DND-41 (cell line): ENCODE measurements around the gene RUNX3.

ENCODE experiments used
- CTCF ChIP-seq: IDR thresholded peaks from 2 replicates; pipeline ENCODE4 v1.5.1; 2012; ENCODE audit warnings: borderline replicate concordance, low read length, moderate library complexity, mild to moderate bottlenecking; ENCODE audit not compliant: poor library complexity, severe bottlenecking; ENCODE audit errors: extremely low read depth
- EZH2 ChIP-seq: IDR thresholded peaks from 3 replicates; pipeline ENCODE4 v1.6.1; 2012; ENCODE audit warnings: borderline replicate concordance, low read depth, mild to moderate bottlenecking, moderate library complexity, low read length, inconsistent platforms; ENCODE audit not compliant: severe bottlenecking

- TF ChIP-seq CTCF (no peak), EZH2 (no peak)
Measured at GRCh38 chr1:24945354-24946326, 15.6 kb upstream of the RUNX3 start.
